Measurements from ENCODE around the gene PDE2A.

- no peak for TF ChIP-seq GATA3 (IDR thresholded peaks at IDR 0.05; ENCODE audit: low read depth, low read length)
- TF ChIP-seq GATA2 (IDR thresholded peaks at IDR 0.05; ENCODE audit: low read depth, low read length): no peak
Observed at GRCh38 chr11:72579816-72580641, 94.2 kb downstream of the PDE2A start.
